OCI-LY1 (cell line): ENCODE measurements around the gene TBC1D2B.

Experiments
- CTCF ChIP-seq: fragments of 200-600 bp; sonication (generic), shearing (Covaris generic); IDR thresholded peaks from 2 replicates; pipeline ENCODE4 v1.5.1; 2017; ENCODE audit warnings: mild to moderate bottlenecking, antibody characterized with exemption, low read length, moderate library complexity, mixed read lengths
- EZH2 ChIP-seq: fragments of 200-600 bp; sonication (generic), shearing (Covaris generic); IDR thresholded peaks from 2 replicates; pipeline ENCODE4 v1.8.0; 2017; ENCODE audit warnings: borderline replicate concordance, mixed run types, mild to moderate bottlenecking, antibody characterized with exemption, low read length, moderate library complexity, mixed read lengths

- no peak for TF ChIP-seq CTCF
- no peak for TF ChIP-seq EZH2
Observed at GRCh38 chr15:77983708-77984445, 93.6 kb downstream of the TBC1D2B start.
